ELF-1 (cell line): ENCODE data around the gene SCGB1A1.
A peak's percentile ranks its signal among the peaks of the same experiment; 100 is the strongest.

Source experiments
- DNase-seq: peaks from one replicate; pipeline ENCODE4 v3.0.0-alpha.2; 2016; ENCODE audit warnings: low read depth, low spot score

SCGB1A1 gene

GRCh38 chr11:62420882-62421281, 2.0 kb downstream of the SCGB1A1 start:
- no peak for DNase-seq

DNA sequence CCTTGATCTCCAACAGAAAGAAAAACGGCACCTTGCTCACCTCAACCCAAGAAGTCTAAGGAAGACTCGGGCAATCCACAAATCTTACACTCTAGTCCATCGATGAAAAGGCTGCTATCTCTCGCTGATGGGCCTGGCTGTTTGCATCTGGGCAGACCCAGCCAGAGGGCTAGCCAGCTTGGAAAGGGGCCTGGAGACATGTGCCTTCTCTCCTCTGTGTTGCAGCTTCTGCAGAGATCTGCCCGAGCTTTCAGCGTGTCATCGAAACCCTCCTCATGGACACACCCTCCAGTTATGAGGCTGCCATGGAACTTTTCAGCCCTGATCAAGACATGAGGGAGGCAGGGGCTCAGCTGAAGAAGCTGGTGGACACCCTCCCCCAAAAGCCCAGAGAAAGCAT, 3.2 kb downstream of the SCGB1A1 start:
- no peak for DNase-seq

DNA sequence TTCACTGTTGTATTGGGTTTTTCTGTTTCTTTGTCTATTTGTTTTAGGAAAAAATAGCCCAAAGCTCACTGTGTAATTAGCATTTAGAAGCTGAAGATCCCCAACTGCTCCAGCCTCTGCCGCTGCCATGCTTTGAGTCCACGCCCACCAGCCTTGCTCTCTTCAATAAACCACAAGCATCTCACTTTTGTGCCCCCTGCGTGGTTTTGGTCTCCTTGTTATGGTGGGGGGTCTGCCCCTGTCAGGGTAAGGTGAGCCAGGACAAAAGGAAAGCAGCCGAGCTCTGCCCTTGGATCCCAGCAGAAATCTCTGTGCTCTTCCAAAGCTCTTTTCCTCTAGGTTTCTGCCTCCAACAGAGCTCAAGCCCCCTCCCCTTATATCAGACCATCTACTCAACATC, 4.2 kb downstream of the SCGB1A1 start:
- peak; percentile 38 for DNase-seq

GRCh38 chr11:62427630-62428233, 8.9 kb downstream of the SCGB1A1 start:
- DNase-seq, result no peak

- peak; percentile 69 for DNase-seq
Observed at GRCh38 chr11:62428871-62429560, 10.2 kb downstream of the SCGB1A1 start.

DNA sequence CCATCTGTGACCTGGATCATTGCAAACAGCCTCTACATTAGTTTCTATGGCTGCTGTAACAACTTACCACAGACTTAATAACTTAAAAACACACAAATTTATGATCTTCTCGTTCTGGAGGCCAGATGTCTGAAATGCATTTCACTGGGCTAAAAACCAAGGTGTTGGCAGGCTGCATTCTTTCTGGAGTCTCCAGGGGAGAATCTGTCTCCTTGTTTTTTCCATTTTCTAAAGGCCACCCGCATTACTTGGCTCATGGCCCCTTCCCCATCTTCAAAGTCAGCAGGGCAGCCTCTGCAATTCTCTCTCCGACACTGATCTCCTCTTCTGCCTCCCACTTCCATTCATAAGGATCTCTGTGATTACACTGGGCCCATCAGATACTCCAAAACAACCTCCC, 11.6 kb downstream of the SCGB1A1 start:
- DNase-seq, result no peak

GRCh38 chr11:62431171-62431901, 12.5 kb downstream of the SCGB1A1 start:
- no peak for DNase-seq

- DNase-seq, result no peak
Observed at GRCh38 chr11:62432695-62433094, 13.9 kb downstream of the SCGB1A1 start.

DNA sequence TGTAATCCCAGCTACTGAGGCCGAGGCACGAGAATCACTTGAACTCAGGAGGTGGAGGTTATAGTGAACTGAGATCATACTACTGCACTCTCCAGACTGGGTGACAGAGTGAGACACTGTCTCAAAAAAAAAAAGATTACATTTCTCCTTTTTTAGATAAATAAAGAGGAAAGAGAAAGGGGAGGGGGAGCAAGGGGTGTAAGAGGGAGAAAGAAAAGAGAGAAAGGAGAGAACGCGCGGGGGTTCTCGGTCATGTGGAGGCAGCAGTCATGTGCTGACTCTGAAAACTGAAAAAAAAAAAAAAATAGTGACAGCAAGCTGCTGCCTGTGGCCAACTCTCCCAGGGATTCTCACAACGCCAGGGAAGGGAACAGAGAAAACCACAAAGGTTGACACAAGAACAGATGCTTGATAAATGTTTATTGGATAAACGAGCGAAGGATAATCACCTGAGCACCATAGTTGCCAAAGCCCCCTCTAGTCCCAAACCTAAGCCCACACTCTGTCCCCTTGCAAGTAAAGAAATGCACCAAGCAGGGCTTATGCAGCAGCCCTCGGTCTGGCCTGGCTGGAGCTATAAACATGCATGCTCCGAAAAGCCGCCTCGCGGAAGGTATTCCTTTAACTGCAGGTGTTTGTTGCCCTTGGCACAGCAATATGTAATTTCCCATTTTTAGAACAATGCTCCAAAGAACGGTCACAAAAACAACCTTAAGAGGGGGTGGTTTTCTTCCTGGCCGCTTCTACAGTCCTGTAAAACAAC, 14.5 kb downstream of the SCGB1A1 start:
- DNase-seq, result no peak

GRCh38 chr11:62433904-62434276, 15.1 kb downstream of the SCGB1A1 start:
- no peak for DNase-seq

- DNase-seq, result no peak
Observed at GRCh38 chr11:62435846-62436660, 17.2 kb downstream of the SCGB1A1 start.

- DNase-seq, result no peak
Observed at GRCh38 chr11:62437616-62438015, 18.8 kb downstream of the SCGB1A1 start.

DNA sequence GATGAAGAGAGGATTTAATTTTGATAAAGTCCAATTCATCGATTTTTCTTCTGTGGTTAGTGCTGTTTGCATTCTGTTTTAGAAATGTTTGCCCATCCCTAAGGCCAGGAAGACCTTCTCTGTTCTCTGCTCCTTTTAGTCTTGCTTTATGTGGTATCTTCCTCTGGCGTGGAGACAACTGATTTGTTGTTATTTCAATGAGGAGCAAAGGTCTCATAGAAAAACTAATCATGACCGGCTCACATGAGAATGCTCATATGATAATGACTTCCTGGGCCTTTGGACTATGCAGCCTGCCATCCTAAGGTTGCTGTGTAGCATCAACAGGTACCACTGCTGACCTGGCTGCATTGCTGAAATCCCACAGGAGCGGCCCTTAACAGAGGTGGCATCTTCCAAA, 19.8 kb downstream of the SCGB1A1 start:
- DNase-seq, result no peak

DNA sequence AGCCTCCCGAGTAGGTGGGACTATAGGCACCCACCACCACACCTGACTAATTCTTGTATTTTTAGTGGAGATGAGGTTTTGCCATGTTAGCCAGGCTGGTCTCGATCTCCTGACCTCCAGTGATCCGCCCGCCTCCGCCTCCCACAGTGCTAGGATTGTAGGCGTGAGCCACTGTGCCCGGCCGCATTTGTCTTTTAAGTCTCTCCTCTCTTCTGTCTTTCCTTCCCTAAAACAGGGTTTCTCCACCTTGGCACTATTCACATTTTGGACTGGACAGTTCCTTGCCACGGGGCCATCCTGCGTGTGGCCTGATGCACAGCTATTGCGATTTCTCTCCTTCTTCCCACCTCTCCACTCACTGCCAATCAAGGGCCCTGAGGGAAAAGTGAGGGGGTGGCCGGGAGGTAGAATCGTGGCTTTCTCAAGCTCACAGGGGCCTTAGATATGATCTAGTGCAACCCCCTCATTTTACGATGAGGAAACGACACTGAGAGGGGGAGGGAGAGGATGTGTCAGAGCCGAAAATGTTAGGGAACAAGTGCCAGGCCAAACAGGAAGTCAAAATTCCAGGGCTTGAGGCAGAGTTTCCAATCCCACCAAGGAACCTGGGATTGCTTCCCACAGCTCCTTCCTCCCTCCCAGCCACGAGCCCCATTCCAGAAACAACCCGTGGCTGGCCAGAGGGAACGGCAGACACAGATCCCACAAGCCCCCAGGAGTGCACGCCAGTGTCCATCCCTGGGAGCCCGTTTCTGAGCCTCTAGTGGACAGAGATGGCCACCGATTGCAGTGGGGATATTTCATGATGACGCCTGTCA, 21.2 kb downstream of the SCGB1A1 start:
- no peak for DNase-seq

GRCh38 chr11:62443390-62444235, 24.8 kb downstream of the SCGB1A1 start:
- DNase-seq, result no peak

DNA sequence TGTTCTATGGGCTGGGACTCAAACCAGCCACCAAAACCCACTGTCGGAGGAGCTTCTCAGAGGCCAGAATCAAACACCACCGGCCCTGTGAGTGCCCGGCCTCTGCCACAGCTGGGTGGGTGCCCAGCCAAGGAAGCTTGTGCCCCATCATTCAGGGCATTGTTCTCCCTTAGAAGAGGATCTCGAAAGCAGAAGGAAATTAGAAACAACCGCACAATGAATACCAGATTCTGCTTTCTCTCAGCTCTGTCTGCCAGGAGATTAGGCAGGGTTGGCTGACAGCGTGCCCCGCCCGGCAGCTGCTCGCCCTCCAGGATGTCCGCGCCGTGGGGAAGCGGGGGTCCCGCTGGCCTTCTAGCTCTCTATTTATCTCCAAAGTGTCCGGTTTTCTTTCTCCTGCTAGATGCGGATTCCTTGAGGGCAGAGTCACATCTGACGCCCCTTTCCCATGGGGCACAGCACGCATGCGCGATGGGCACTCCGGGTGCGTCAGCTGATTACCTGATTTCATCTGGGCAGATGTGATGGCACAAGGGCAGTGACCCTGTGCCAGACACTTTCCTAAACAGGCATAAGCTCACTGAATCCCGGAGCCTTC, 25.5 kb downstream of the SCGB1A1 start:
- DNase-seq, result peak; percentile 85

GRCh38 chr11:62444835-62445234, 26.0 kb downstream of the SCGB1A1 start:
- no peak for DNase-seq

GRCh38 chr11:62445314-62445740, 26.5 kb downstream of the SCGB1A1 start:
- DNase-seq, result no peak

GRCh38 chr11:62446091-62446490, 27.3 kb downstream of the SCGB1A1 start:
- DNase-seq, result no peak
